ENCODE results near the gene TMEM14B. TPM values are rescaled to one million over a fixed set of nuclear protein-coding genes. Genes with fewer than 3 reads are reported as not detected.
A peak's percentile ranks its signal among the peaks of the same experiment; 100 is the strongest.

TMEM14B gene
- total and polyA plus RNA-seq, 9 donors, result 64.7 to 123 (median 73.0) TPM

GRCh38 chr6:10759312-10759839, 11.8 kb downstream of the TMEM14B start:
- no peak for DNase-seq
- intact Hi-C loops (cut with DNase I), result no loop called here
- WGBS, 3 donors, result 21 to 31% (median 28%) methylated on average over 3 of the region's 3 CpGs
- H3K4me3 ChIP-seq, result no peak overlapping the region
- H3K27me3 ChIP-seq, result no peaks in the 10 kb centered on the region
- H3K36me3 ChIP-seq, result no peaks in the 10 kb centered on the region
- peaks cover 14% of the 10 kb centered on the region for H3K4me1 ChIP-seq (ENCODE audit: insufficient read depth)
- TF ChIP-seq, protein P1, sequence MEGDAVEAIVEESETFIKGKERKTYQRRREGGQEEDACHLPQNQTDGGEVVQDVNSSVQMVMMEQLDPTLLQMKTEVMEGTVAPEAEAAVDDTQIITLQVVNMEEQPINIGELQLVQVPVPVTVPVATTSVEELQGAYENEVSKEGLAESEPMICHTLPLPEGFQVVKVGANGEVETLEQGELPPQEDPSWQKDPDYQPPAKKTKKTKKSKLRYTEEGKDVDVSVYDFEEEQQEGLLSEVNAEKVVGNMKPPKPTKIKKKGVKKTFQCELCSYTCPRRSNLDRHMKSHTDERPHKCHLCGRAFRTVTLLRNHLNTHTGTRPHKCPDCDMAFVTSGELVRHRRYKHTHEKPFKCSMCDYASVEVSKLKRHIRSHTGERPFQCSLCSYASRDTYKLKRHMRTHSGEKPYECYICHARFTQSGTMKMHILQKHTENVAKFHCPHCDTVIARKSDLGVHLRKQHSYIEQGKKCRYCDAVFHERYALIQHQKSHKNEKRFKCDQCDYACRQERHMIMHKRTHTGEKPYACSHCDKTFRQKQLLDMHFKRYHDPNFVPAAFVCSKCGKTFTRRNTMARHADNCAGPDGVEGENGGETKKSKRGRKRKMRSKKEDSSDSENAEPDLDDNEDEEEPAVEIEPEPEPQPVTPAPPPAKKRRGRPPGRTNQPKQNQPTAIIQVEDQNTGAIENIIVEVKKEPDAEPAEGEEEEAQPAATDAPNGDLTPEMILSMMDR (IDR thresholded peaks at IDR 0.05), result peak in 2 of 3 donors; percentile 24 to 28
- TF ChIP-seq EP300 (IDR thresholded peaks at IDR 0.05) (no peak), POLR2A (IDR thresholded peaks at IDR 0.05) (no peak)
- no peaks in the 10 kb centered on the region for H3K9me3 ChIP-seq
- H3K27ac ChIP-seq, result no peak overlapping the region

- no peak overlapping the region for H3K27ac ChIP-seq
- H3K4me1 ChIP-seq (ENCODE audit: insufficient read depth), result peaks cover 14% of the 10 kb centered on the region
- intact Hi-C loops (cut with DNase I), result no loop called here
- H3K27me3 ChIP-seq, result no peaks in the 10 kb centered on the region
- H3K9me3 ChIP-seq, result no peaks in the 10 kb centered on the region
- 32 to 35% (median 33%) methylated on average over 6 of the region's 6 CpGs for WGBS, 3 donors
- no peaks in the 10 kb centered on the region for H3K36me3 ChIP-seq
- peak in 4 of 5 donors; percentile 22 to 36 (median 30) for DNase-seq
- TF ChIP-seq EP300 (IDR thresholded peaks at IDR 0.05) (no peak), POLR2A (IDR thresholded peaks at IDR 0.05) (no peak)
- TF ChIP-seq, protein P1 (IDR thresholded peaks at IDR 0.05), result no peak
- H3K4me3 ChIP-seq, result no peak overlapping the region
These were observed 12.3 kb downstream of the TMEM14B start for GRCh38 chr6:10759884-10760329.

DNA sequence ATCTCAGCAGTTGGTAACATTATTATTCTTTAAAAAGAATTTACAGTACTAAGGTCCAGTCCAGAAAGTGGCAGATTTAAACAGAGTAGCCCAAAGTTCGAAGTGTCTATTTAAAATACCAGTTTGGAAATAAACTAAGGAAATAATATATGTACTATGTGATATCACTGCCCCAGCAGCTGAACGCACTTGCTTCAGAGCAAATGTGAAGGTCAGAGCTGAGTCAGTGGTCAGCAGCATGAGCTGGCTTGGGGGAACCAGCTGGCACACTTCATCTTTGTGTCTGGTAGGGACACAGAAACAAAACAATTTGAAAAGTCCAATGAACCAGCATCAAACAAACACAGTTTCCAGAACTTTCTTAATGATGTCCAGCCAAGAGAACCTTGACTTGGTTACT, 15.4 kb downstream of the TMEM14B start:
- TF ChIP-seq POLR2A (IDR thresholded peaks at IDR 0.05) (no peak), EP300 (IDR thresholded peaks at IDR 0.05) (no peak)
- TF ChIP-seq, protein P1 (IDR thresholded peaks at IDR 0.05), result no peak
- DNase-seq, result peak; percentile 61 to 76 (median 69)
- intact Hi-C loops (cut with DNase I), result no loop called here
- Histone ChIP-seq H3K9me3 (no peaks in the 10 kb centered on the region), H3K4me1 (ENCODE audit: insufficient read depth) (peaks cover 14% of the 10 kb centered on the region), H3K36me3 (no peaks in the 10 kb centered on the region), H3K27ac (peak overlapping the region in 1 of 2 donors; percentile 53), H3K27me3 (no peaks in the 10 kb centered on the region), H3K4me3 (no peak overlapping the region)
- WGBS, 3 donors, result 3 to 30% (median 12%) methylated on average over 2 of the region's 2 CpGs

DNA sequence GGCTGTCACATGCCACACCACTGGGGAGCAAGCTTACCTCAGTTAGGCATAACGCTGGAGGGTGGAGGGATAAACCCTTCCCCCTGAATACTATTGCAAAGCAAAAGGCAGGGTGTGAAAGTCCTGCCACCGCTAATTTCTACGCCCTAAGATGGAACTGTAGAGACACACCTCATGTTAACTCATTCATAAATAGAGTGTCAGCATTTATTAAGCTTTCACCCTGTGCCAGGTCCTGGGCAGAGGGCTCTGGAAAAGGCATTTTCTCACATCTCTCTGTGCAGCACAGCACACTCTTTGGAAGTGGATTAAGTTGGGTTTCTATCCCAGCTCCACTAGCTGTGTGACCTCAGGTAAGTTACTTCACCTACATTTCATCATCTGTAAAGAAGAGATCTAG, 21.8 kb downstream of the TMEM14B start:
- Histone ChIP-seq H3K27ac (no peak overlapping the region), H3K4me3 (no peak overlapping the region), H3K36me3 (no peaks in the 10 kb centered on the region), H3K27me3 (no peaks in the 10 kb centered on the region), H3K9me3 (no peaks in the 10 kb centered on the region), H3K4me1 (ENCODE audit: insufficient read depth) (no peaks in the 10 kb centered on the region)
- intact Hi-C loops (cut with DNase I), result no loop called here
- DNase-seq, result no peak
- TF ChIP-seq EP300 (IDR thresholded peaks at IDR 0.05), result no peak
- TF ChIP-seq POLR2A (IDR thresholded peaks at IDR 0.05), result no peak
- TF ChIP-seq, protein P1 (IDR thresholded peaks at IDR 0.05), result no peak
- 89 to 90% (median 90%) methylated on average over 3 of the region's 3 CpGs for WGBS, 3 donors
